GM12801 (cell line): ENCODE data around the gene CACNB4.

Source experiments
- CTCF ChIP-seq: IDR thresholded peaks from one replicate; pipeline ENCODE4 v1.5.1; 2011; ENCODE audit warnings: control low read depth; ENCODE audit not compliant: insufficient read length; ENCODE audit errors: extremely low read depth

The CACNB4 gene

DNA sequence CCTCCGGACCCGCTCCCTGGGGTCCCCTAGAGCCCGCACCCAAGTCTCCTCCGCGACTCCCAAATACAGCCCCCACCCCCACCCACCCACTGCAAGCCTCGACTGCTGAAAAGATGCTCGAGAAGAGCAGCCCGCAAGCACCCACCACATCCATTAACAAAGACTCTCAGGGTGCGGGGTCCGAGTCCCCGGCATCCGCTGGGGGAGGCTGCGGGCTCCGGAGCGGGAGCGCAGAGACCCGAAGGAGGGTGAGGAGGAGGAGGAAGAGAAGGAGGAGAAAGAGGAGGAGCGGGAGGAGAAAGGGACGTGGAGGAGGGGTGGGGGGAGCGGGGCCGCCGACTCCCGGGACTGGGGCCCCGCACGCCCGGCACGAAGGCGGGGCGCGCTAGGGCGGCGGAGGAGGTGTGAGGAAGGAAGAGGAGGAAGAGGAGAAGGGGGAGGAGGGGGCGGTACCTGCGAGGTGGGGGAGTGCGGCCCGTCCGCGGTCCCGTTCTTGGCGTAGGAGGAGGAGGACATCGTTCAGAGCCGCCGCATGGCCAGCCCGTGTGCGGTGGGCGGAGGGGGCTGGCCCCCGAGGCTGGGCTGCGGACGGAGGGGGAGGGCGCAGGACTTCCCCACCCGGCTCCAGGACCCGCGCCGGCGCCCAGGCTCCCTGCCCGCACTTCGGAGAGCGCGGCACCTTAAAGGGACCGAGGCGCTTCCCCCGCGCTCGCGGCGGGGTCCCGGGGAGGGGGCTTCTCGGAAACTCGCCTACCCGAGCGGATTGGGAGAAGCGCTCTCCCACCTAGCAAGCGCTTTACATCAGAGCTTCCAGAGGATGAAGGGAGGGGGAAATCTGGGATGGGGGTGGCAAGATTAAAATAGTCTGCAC, at the start of gene CACNB4:
Gene CACNB4 (minus strand): TSS at position 549 of the 871 bp plus-strand sequence.
- no peak for TF ChIP-seq CTCF

DNA sequence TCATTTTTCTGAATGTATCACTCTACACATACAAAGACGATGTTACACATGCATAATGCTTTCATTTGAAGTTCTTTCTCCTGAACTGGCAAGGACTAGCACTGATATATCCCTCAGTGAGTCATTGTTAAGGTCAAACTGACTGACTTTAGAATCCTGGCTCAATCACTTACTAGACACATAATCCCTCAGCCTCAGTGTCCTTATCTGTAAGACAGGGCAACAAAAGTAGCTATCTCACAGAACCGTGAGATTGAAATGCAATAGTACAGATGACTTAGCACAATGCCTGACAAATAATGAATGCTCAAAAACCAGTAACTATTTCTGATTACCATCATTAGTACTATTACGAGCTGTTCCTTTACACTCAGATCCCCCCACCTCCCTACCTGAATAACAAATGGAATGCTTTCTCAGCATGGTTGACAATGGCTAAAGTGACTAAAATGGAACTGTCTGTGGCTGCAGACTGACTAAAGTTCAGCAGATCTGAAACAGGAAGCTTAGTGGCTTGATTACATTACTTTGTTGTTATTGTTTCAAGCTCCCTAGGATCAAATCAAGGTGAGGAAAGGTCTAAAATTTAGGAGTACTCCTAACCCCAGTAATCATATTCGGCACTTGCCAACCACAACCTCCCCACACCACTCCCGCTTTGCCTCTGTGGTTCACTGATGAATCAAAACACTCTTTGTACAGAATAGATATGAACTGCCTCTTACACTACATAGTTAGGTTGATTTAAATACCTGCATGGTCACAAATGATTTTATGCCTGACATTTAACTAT, 35.8 kb upstream of the CACNB4 start:
- no peak for TF ChIP-seq CTCF

DNA sequence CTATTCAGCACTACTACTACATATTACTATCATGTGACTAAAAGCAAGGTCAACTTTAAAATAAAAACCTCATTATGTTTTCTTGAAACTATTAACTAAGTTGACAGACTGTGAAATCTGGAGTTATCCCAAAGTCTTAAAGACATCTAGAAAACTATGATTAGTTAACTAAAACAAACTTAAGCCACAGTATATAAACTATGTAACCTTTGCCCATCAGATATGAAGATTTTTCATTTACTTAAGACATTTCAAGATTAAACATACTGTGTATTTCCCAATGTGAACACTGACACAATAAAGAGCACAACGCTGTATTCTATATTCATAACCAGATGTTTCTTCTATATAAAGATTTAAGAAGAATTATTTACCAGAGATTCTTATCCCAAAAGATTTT, 33.5 kb upstream of the CACNB4 start:
- TF ChIP-seq CTCF: no peak

DNA sequence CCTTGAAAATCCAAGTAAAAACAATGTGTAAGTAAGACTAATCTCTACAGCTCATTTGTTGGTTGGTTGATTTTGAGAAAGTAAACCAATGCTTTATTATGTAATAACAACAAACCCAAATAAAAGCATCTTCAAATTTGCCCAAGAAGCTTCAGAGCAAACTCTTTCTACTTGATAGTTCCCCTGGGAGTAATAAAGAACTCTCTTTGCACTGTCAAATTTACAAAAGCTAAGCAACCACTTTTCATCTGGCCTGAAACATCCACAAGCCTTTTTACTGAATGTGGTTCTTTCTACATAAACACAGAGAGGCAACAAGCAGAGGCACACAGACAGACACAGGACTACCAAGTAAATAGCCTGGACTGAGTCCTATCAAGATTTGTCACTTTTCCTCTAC, 28.8 kb upstream of the CACNB4 start:
- no peak for TF ChIP-seq CTCF

DNA sequence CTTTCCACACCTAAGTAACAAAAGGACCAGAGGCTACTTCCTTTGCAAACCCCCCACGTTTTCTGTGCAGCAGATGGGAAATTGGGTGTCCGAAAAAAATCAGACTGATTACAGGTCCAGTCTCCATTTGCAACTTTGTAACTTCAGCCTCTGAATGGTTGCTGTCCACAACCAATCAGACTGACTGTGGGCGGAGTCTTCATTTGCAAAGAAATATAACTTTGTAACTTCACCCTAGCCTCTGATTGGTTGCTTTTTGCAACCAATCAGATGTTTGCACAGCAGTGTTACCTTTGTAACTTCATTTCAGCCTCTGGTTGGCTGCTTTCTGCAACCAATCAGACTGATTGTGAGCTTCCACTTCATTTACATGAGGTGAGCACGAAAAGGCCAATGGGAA, 27.8 kb upstream of the CACNB4 start:
- TF ChIP-seq CTCF: no peak

DNA sequence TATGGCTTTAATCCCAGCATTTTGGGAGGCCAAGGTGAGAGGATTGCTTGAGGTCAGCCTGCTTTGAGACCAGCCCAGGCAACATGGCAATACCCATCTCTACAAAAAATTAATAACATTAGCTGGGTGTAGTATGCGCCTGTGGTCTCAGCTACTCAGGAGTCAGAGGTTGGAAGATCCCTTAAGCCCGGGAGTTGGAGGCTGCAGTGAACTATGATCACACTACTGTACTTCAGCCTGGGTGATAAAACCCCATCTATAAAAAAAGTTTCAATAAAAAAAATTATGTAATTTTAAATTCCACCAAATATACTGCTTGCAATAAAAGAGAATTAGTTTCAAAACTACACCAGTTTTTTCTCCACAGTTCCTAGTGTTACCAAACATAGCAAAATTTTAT, 23.3 kb upstream of the CACNB4 start:
- TF ChIP-seq CTCF: no peak

GRCh38 chr2:152120430-152120829, 21.6 kb upstream of the CACNB4 start:
- no peak for TF ChIP-seq CTCF
